GM18519 (cell line): Measurements from ENCODE around the gene FCHSD1.
"Not testable (repeated sequence)": the region's sequence is repeated elsewhere in the genome, so short reads cannot be mapped to it uniquely, and the experiment has no call there.

Source experiments
- ATAC-seq: cut with Tn5 transposase; IDR thresholded peaks from one replicate; pipeline ENCODE4 v1.9.1; 2021; ENCODE audit warnings: mild to moderate bottlenecking, moderate library complexity; ENCODE audit not compliant: unreplicated experiment, low FRiP score

The FCHSD1 gene

GRCh38 chr5:141618804-141619554 is 32.2 kb downstream of the FCHSD1 start, which contains the start of gene DIAPH1:
DIAPH1 (minus strand) TSS chr5:141619000; CDS start chr5:141618914, 86 bp downstream.
- peak; percentile 54 for ATAC-seq

- peak; percentile 15 for ATAC-seq
Observed at GRCh38 chr5:141618030-141618803, 33.0 kb downstream of the FCHSD1 start.

GRCh38 chr5:141617682-141618029 is 33.6 kb downstream of the FCHSD1 start:
- no peak for ATAC-seq

GRCh38 chr5:141617128-141617527 is 34.1 kb downstream of the FCHSD1 start:
- ATAC-seq = no peak

GRCh38 chr5:141615991-141616720 is 35.1 kb downstream of the FCHSD1 start:
- ATAC-seq = no peak

- no peak for ATAC-seq
Observed at GRCh38 chr5:141613344-141613743, 37.9 kb downstream of the FCHSD1 start.

- ATAC-seq = no peak
Observed at GRCh38 chr5:141611289-141611688, 39.9 kb downstream of the FCHSD1 start.

GRCh38 chr5:141609921-141610320 is 41.3 kb downstream of the FCHSD1 start:
- ATAC-seq = not testable (repeated sequence)

GRCh38 chr5:141609044-141609443 is 42.2 kb downstream of the FCHSD1 start:
- no peak for ATAC-seq

GRCh38 chr5:141608557-141608956 is 42.7 kb downstream of the FCHSD1 start:
- no peak for ATAC-seq

- ATAC-seq = no peak
Observed at GRCh38 chr5:141608046-141608445, 43.2 kb downstream of the FCHSD1 start.

GRCh38 chr5:141605523-141606277 is 45.5 kb downstream of the FCHSD1 start:
- peak; percentile 92 for ATAC-seq

- no peak for ATAC-seq
Observed at GRCh38 chr5:141603923-141604717, 47.1 kb downstream of the FCHSD1 start.

- ATAC-seq = no peak
Observed at GRCh38 chr5:141602606-141603005, 48.6 kb downstream of the FCHSD1 start.

- peak; percentile 46 for ATAC-seq
Observed at GRCh38 chr5:141598391-141599345, 52.5 kb downstream of the FCHSD1 start.

- no peak for ATAC-seq
Observed at GRCh38 chr5:141597814-141598213, 53.4 kb downstream of the FCHSD1 start.

GRCh38 chr5:141597394-141597793 is 53.8 kb downstream of the FCHSD1 start:
- ATAC-seq = no peak

GRCh38 chr5:141596867-141597266 is 54.4 kb downstream of the FCHSD1 start:
- ATAC-seq = no peak
